AG08395 (cell line): ENCODE results near the gene TRIOBP.
A peak's percentile ranks its signal among the peaks of the same experiment; 100 is the strongest.
"Not testable (repeated sequence)": the region's sequence is repeated elsewhere in the genome, so short reads cannot be mapped to it uniquely, and the experiment has no call there.

ENCODE experiments used
- DNase-seq: peaks from one replicate; pipeline ENCODE4 v3.0.0; 2012; ENCODE audit warnings: mixed read lengths, low spot score

TRIOBP gene

GRCh38 chr22:37696657-37697537 lies at the start of gene TRIOBP:
Gene TRIOBP (plus strand): TSS chr22:37697048. CDS start chr22:37701366, 4,318 bp downstream.
- DNase-seq, result peak; percentile 97

DNA sequence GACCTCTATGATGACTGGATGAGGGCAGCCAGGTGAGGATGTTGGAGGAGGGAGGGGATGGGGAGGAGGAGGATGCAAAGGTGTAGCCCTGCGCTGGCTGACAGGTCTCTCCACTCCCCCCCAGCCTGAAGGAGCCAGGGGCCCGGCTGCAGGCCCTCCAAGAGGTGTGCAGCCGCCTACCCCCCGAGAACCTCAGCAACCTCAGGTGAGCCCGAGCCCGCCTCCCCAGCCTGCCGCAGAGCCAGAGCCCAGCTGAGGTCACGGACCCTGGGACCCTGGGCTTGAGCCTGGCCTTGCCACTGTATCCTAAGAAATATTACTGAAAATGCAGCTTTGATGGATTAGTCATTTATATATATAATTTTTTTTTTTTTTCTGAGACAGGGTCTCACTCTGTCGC lies 49.5 kb upstream of the TRIOBP start:
- DNase-seq, result no peak

GRCh38 chr22:37647928-37648327 lies 48.9 kb upstream of the TRIOBP start:
- no peak for DNase-seq

DNA sequence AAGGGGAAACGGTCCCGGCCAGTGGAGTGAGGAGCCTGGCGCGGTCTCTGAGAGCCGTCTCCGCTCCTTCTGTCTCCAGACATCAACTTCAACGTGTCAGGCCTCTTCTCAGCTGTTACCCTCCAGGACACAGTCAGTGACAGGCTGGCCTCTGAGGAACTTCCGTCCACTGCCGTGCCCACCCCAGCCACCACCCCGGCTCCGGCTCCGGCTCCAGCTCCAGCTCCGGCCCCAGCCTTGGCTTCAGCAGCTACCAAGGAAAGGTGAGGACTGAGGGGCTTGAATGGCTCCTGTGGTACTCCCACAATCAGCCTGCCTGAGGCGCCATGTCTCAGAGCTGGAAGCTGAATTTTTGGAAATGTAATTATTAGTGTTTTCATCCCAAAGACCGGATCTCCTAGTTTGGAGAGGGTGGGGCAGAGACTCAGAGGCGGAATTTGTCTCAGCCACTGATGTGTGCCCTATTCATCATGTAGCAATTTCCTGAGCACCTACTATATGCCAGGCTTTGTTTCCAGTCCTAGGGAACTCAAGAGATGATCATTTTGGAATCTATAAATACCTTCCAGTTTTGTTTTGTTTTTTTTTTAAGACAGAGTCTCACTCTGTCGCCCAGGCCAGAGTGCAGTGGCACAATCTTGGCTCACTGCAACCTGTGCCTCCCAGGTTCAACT lies 46.2 kb upstream of the TRIOBP start:
- no peak for DNase-seq

GRCh38 chr22:37654563-37655251 lies 42.1 kb upstream of the TRIOBP start:
- no peak for DNase-seq

DNA sequence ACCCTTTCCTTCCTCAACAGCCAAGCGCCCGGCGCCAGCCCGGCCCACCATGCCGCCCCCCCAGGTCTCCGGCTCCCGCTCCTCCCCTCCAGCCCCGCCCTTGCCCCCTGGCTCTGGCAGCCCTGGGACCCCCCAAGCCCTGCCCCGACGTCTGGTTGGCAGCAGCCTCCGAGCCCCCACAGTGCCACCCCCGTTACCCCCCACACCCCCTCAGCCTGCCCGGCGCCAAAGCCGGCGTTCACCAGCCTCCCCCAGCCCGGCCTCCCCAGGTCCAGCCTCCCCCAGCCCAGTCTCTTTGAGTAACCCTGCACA lies 41.6 kb upstream of the TRIOBP start:
- no peak for DNase-seq

GRCh38 chr22:37656583-37656982 lies 40.3 kb upstream of the TRIOBP start:
- not testable (repeated sequence) for DNase-seq

- peak; percentile 37 for DNase-seq
Observed at GRCh38 chr22:37657590-37658132, 39.2 kb upstream of the TRIOBP start.

DNA sequence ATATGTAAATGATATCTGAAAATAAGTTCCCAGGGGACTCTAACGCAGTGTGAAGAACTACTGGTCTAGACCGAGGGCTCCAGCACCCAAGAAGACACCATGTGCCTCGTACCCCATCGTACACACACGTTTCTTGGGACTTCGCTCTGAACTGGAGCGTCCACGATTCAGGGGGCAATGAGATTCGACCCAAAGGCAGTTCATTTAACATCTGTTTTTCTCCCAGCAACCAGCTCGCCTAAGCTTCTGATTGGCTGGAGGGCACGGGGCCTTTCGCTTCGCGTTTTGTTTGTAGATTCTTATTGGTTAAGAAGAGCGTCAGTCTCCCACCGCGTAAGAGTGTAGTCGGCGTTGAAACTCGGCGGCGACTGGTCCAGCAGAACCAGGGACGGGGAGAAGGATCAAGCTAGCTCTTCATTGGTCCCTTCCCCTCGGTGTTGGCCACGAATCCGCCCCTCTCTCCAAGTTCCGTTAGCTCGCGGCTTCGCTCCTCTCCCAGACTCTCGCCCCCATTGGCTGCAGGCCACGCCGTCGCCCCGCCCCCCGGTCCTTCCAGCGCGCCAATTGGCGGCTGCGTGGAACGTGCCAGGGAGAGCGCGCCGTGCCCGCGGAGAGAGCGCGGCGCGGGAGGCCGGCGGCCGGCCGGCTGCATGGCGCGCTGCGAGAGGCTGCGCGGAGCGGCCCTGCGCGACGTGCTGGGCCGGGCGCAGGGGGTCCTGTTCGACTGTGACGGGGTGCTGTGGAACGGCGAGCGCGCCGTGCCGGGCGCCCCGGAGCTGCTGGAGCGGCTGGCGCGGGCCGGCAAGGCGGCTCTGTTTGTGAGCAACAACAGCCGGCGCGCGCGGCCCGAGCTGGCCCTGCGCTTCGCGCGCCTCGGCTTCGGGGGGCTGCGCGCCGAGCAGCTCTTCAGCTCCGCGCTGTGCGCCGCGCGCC lies 38.4 kb upstream of the TRIOBP start, which contains the start of gene PDXP:
PDXP (plus strand) TSS at position 591 of the 933 bp plus-strand sequence; CDS start at position 651, 60 bp downstream.
- DNase-seq, result peak; percentile 100

DNA sequence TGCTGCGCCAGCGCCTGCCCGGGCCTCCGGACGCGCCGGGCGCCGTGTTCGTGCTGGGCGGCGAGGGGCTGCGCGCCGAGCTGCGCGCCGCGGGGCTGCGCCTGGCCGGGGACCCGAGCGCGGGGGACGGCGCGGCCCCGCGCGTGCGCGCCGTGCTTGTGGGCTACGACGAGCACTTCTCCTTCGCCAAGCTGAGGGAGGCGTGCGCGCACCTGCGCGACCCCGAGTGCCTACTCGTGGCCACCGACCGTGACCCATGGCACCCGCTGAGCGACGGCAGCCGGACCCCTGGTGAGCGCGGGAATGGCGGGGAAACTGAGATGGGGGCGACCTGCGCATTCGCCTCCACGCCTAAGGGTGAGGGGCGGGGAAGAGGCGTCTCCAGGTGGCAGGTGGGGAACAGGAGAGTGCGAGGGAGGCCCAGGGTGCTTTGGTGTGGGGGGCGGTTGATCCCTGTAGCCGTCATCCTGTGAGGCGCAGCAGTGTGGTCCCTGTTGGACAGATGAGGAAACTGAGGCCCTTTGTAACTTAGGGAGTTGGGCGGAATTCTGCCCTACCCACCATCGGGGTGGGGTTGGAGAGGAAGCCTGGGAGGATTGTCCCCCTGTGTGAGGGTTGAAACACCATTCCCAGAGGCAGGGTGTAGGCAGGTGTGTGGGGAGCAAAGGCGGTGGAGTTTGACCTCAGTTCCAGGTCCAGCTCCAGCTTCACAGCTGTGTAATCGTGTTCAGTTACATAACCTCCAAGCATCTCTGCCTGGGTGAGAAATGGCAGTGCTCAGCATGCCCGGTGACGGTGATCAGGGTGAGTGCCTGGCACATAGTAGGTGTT lies 37.6 kb upstream of the TRIOBP start:
- DNase-seq, result no peak

DNA sequence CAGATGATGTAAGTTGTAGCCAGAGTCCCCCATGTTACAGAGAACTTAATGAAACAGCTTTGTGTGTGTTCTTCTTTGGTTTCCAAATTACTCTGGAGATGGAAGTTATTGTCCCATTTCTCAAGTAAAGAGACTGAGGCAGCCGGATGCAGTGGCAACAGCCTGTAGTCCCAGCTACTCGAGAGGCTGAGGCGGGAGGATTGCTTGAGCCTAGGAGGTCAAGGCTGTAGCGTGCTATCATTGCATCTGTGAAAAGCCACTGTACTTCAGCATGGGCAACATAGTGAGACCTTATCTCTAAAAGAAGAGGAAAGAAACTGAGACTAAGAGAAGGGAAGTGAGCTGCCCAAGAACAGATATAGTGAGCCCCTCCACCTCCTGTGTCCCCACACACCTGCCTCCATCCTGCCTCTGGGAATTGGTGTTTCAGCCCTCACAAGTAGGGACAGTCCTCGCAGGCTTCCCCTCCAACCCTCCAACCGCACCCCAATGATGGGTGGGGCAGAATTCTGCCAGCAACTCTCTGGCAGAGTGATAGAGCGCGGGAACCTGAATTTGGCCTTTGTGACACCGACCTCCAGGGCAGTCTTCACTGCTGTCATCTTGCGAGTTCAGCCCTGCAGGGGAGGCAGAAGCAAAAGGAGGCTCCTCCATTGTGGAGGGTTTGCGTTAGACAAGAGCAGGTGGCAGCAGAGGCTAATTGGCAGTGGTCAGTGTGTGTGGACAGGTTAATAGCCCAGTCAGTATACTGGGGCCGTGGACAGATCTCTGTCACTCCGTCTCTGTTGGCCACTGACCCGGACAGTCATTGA lies 36.7 kb upstream of the TRIOBP start:
- DNase-seq, result no peak

GRCh38 chr22:37660709-37661045 lies 36.2 kb upstream of the TRIOBP start:
- no peak for DNase-seq

DNA sequence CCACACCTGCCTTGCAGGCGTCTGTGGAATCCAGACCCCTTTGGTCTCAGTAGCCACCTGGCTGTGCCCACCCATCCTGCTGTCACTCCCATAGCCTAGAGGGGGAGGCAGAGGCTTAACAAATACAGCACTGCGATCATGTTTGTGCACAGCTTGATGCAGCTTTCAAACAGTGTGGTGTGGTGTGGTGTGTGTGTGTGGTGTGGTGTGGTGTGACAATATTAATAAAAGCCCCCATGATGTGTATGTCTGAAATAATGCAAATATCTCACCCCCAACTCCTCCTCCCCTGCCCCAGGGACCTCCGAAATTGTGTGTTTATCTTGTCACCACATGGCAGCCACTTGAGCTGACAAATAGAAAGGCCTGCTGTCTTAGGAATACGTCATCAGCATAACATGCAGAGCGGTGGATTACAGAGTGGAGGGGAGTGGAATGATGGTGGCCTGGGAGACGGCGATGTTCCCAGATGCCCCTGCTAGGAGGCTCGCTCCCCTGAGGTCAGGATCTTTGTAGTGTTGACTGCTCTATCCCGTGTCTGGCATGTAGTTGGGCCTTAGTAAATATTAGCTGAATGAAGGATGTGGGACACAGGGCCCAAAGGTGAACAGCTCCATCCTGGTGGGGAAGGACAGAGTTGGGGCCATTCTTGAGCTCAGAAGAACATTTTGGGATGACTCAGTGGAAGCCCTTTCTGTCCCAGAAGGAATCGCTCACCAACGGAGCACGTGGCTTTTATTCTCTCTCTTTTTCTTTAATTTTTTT lies 35.5 kb upstream of the TRIOBP start:
- peak; percentile 61 for DNase-seq

- DNase-seq, result no peak
Observed at GRCh38 chr22:37662039-37662438, 34.8 kb upstream of the TRIOBP start.

- DNase-seq, result no peak
Observed at GRCh38 chr22:37663521-37664140, 33.2 kb upstream of the TRIOBP start.

DNA sequence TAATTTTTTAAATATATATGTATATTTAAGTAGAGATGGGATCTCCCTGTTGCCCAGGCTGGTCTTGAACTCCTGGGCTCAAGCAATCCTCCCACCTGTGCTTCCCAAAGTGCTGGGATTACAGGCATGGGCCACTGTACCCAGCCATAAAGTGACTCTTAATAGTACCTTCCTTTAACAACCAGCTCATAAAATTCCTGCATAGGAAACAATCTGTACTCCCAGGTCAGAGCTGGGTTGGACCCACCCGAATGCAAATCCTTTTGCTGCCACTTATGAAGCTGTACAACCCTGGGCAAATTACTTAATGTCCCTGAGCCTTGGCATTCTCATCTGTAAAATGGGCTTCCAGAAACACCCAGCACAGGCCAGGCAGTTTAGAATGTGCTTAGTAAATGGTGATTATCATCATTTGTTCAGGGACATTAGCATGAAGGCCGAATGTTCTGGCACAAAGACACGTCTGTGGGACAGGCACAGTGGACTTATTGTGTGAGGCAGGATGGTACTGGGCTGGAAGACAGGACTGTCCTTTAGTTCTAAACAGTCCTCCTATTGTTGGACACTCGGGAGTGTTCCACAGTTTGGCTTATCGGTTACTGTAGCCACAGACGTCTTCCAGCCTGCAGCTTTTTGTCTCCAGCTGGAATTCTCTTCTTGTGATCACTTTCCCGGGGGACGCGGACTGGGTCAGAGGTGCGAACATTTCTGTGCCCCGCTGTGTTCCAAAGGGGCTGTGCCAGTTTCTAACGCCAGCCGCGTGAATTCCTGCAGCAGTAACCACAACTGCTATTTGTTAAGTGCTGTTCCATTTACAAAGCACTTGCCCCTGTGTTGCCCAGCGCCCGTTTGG lies 32.4 kb upstream of the TRIOBP start:
- no peak for DNase-seq

DNA sequence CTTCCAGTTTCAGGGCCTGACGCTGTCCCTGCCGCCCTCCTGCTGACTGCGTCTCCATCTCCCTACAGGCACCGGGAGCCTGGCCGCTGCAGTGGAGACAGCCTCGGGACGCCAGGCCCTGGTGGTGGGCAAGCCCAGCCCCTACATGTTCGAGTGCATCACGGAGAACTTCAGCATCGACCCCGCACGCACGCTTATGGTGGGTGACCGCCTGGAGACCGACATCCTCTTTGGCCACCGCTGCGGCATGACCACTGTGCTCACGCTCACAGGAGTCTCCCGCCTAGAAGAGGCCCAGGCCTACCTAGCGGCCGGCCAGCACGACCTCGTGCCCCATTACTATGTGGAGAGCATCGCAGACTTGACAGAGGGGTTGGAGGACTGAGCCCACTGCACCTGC lies 31.4 kb upstream of the TRIOBP start:
- no peak for DNase-seq

DNA sequence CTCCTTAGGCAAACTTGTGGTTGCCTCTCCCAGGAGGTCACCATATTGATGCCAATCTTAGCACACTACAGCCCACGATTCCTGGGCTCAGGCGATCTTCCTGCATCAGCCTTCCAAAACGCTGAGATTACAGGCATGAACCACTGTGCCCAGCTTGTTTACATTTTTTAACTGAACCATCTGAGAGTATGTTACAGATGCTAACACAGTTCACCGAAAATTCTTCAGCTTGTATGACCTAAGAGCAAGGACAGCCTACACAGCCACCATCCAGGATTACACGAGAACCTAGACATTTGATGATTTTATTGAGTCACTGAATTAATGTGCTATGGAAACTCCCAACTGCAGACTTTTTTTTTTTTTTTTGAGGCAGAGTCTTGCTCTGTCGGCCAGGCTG lies 27.3 kb upstream of the TRIOBP start:
- peak; percentile 38 for DNase-seq
